Panc1 (cell line): ENCODE results near the gene CNPPD1. TPM values are rescaled to one million over a fixed set of nuclear protein-coding genes. Genes with fewer than 3 reads are reported as not detected.

Experiments used
- ATAC-seq: fragments of 200-7000 bp; cut with Tn5 transposase; 2 replicates; pipeline ENCODE4 v1.9.1; 2020; ENCODE audit warnings: mild to moderate bottlenecking, moderate library complexity
- BruUV-seq: library from RNA; stranded (reverse); fragments of 400-500 nt; replicated peaks from 2 replicates; lab custom pipeline; 2021; lab: Mats Ljungman, UMichigan
- CTCF ChIA-PET: fragments of 300-600 bp; sonication (Branson Sonifier 250); formaldehyde crosslinking; loops from one replicate; lab custom pipeline; 2022; ENCODE audit warnings: antibody characterized with exemption; lab: Charles Lee
- POLR2A ChIA-PET: fragments of 300-600 bp; sonication (Branson Sonifier 250); formaldehyde crosslinking; loops from one replicate; lab custom pipeline; 2022; ENCODE audit warnings: antibody characterized with exemption; lab: Charles Lee
- DNase-seq: peaks from one replicate; pipeline ENCODE4 v3.0.0-alpha.2; 2010; ENCODE audit warnings: low read depth, low spot score
- H3K27ac ChIP-seq: 2 replicates; pipeline ENCODE4 v1.5.1; 2011; ENCODE audit warnings: mild to moderate bottlenecking, low read length, inconsistent platforms
- H3K27me3 ChIP-seq: fragments of 200-500 bp; sonication (Bioruptor generic); 2 replicates; pipeline ENCODE4 v1.6.0; 2014; ENCODE audit warnings: low read length, inconsistent platforms; ENCODE audit not compliant: control insufficient read depth, insufficient read depth
- H3K36me3 ChIP-seq: fragments of 200-500 bp; sonication (Bioruptor generic); 2 replicates; pipeline ENCODE4 v1.5.1; 2014; ENCODE audit warnings: inconsistent platforms, mild to moderate bottlenecking, low read length, moderate library complexity; ENCODE audit not compliant: control insufficient read depth, insufficient read depth
- H3K4me1 ChIP-seq: 2 replicates; pipeline ENCODE4 v1.5.1; 2011; ENCODE audit warnings: inconsistent platforms, mild to moderate bottlenecking, low read length, moderate library complexity; ENCODE audit not compliant: control insufficient read depth, insufficient read depth
- H3K4me3 ChIP-seq, 2 experiments: 2 replicates each; pipeline ENCODE4 v1.5.1; 2011 to 2012; ENCODE audit warnings: low read depth in 2 of 2, low read length in 2 of 2, mild to moderate bottlenecking in 2 of 2, inconsistent platforms in 1 of 2, moderate library complexity in 1 of 2
- H3K9me3 ChIP-seq: fragments of 200-500 bp; sonication (Bioruptor generic); 2 replicates; pipeline ENCODE4 v1.5.1; 2014; ENCODE audit warnings: low read depth, mild to moderate bottlenecking, inconsistent platforms, low read length, moderate library complexity; ENCODE audit not compliant: control insufficient read depth, insufficient read depth
- CTCF ChIP-seq: fragments of 450-650 bp; IDR thresholded peaks from 2 replicates; pipeline ENCODE4 v1.5.1; 2017; ENCODE audit warnings: mild to moderate bottlenecking
- POLR2AphosphoS5 ChIP-seq: IDR thresholded peaks from 2 replicates; pipeline ENCODE4 v1.6.1; 2012; ENCODE audit warnings: mild to moderate bottlenecking, low read depth, low read length, moderate library complexity
- REST ChIP-seq, 2 experiments: IDR thresholded peaks; 2 replicates each; pipeline ENCODE4 v1.6.1; 2011 to 2012; ENCODE audit warnings: low read depth in 2 of 2, control low read depth in 1 of 2, low read length in 1 of 2, mild to moderate bottlenecking in 1 of 2, moderate library complexity in 1 of 2; ENCODE audit not compliant: insufficient read depth in 1 of 2
- SIN3A ChIP-seq: IDR thresholded peaks from 2 replicates; pipeline ENCODE4 v1.6.1; 2012; ENCODE audit warnings: low read depth, mild to moderate bottlenecking, low read length, moderate library complexity, borderline replicate concordance; ENCODE audit not compliant: insufficient read depth
- TCF7L2 ChIP-seq: IDR thresholded peaks from 2 replicates; pipeline ENCODE4 v1.6.1; 2011; ENCODE audit warnings: mild to moderate bottlenecking, low read depth, low read length, inconsistent platforms
- in situ Hi-C: cut with HindIII; loops from 2 replicates; pipeline ENCODE4 v1.10.0; 2016; ENCODE audit warnings: low sequenced_read_pairs, low pct_unique_long_range_greater_than_20kb
- intact Hi-C: fragments of 100-400 bp; cut with micrococcal nuclease; formaldehyde crosslinking; loops from one replicate; pipeline ENCODE4 v1.10.0; 2022; ENCODE audit not compliant: unreplicated experiment
- total RNA-seq: library from RNA; stranded (reverse); gene quantifications from one replicate; pipeline ENCODE4 v1.2.1, GENCODE V29; 2021; ENCODE audit not compliant: unreplicated experiment

Gene CNPPD1
- total RNA-seq, 1 experiment from 2014 or later: 55.7 TPM

- intact Hi-C loops: no loop called here
- DNase-seq (no peak), ATAC-seq (no peak)
- ChIA-PET CTCF (no interaction called here), POLR2A (no interaction called here)
- Histone ChIP-seq H3K36me3 (peaks cover 5% of the 10 kb centered on the region; the same call in 1 of the 2 replicates), H3K9me3 (no peaks in the 10 kb centered on the region), H3K4me1 (peaks cover 10% of the 10 kb centered on the region), H3K4me3 (no peak overlapping the region), H3K27ac (no peak overlapping the region), H3K27me3 (no peaks in the 10 kb centered on the region)
- no TSS peak for BruUV-seq
- in situ Hi-C loops: no loop called here
- TF ChIP-seq REST (IDR thresholded peaks at IDR 0.05; ENCODE audit: insufficient read depth in 1 of 2, low read depth in 2 of 2, low read length in 1 of 2): no peak
- TF ChIP-seq SIN3A: no peak
- TF ChIP-seq CTCF: no peak
- TF ChIP-seq POLR2AphosphoS5: no peak
- no peak for TF ChIP-seq TCF7L2
Measured at GRCh38 chr2:219220652-219221402, 44.1 kb upstream of the CNPPD1 start.

- DNase-seq: no peak
- no TSS peak for BruUV-seq
- intact Hi-C loops: loop anchor here (10.0 kb wide), 1 partner anchor 55 kb away; the partner anchor contains the start of gene NHEJ1
- TF ChIP-seq CTCF: no peak
- TF ChIP-seq TCF7L2: no peak
- TF ChIP-seq SIN3A: no peak
- no peak for TF ChIP-seq REST (IDR thresholded peaks at IDR 0.05; ENCODE audit: insufficient read depth in 1 of 2, low read depth in 2 of 2, low read length in 1 of 2)
- no peak for TF ChIP-seq POLR2AphosphoS5
- H3K36me3 ChIP-seq: peaks cover 5% of the 10 kb centered on the region; the same call in 1 of the 2 replicates
- H3K27me3 ChIP-seq: no peaks in the 10 kb centered on the region
- no peak overlapping the region for H3K4me3 ChIP-seq
- in situ Hi-C loops: no loop called here
- POLR2A ChIA-PET: no interaction called here
- H3K4me1 ChIP-seq: peaks cover 10% of the 10 kb centered on the region
- no peak for ATAC-seq
- CTCF ChIA-PET: no interaction called here
- no peaks in the 10 kb centered on the region for H3K9me3 ChIP-seq
- no peak overlapping the region; the same call in 1 of the 2 replicates for H3K27ac ChIP-seq
Measured at GRCh38 chr2:219219784-219220532, 43.2 kb upstream of the CNPPD1 start.
